Measurements from ENCODE around the gene TMEM208.

TMEM208 gene

GRCh38 chr16:67234180-67234597 lies 7.3 kb downstream of the TMEM208 start:
- in situ Hi-C loops (cut with MboI; ENCODE audit: low sequenced_read_pairs), result no loop called here

GRCh38 chr16:67235816-67236562 lies 9.1 kb downstream of the TMEM208 start:
- in situ Hi-C loops (cut with MboI; ENCODE audit: low sequenced_read_pairs), result no loop called here

- in situ Hi-C loops (cut with MboI; ENCODE audit: low sequenced_read_pairs), result no loop called here
Measured at GRCh38 chr16:67236563-67237395, 9.8 kb downstream of the TMEM208 start.

- in situ Hi-C loops (cut with MboI; ENCODE audit: low sequenced_read_pairs), result no loop called here
Measured at GRCh38 chr16:67237396-67238277, 10.7 kb downstream of the TMEM208 start.

GRCh38 chr16:67238278-67238575 lies 11.3 kb downstream of the TMEM208 start:
- in situ Hi-C loops (cut with MboI; ENCODE audit: low sequenced_read_pairs), result no loop called here

- in situ Hi-C loops (cut with MboI; ENCODE audit: low sequenced_read_pairs), result no loop called here
Measured at GRCh38 chr16:67238806-67239470, 12.0 kb downstream of the TMEM208 start.

GRCh38 chr16:67240506-67240905 lies 13.6 kb downstream of the TMEM208 start:
- in situ Hi-C loops (cut with MboI; ENCODE audit: low sequenced_read_pairs), result no loop called here

GRCh38 chr16:67241008-67241900 lies 14.3 kb downstream of the TMEM208 start:
- in situ Hi-C loops (cut with MboI; ENCODE audit: low sequenced_read_pairs), result no loop called here

GRCh38 chr16:67242138-67242730 lies 15.3 kb downstream of the TMEM208 start:
- in situ Hi-C loops (cut with MboI; ENCODE audit: low sequenced_read_pairs), result no loop called here

GRCh38 chr16:67243481-67243880 lies 16.6 kb downstream of the TMEM208 start:
- in situ Hi-C loops (cut with MboI; ENCODE audit: low sequenced_read_pairs), result no loop called here

- in situ Hi-C loops (cut with MboI; ENCODE audit: low sequenced_read_pairs), result no loop called here
Measured at GRCh38 chr16:67244387-67245185, 17.7 kb downstream of the TMEM208 start.

- in situ Hi-C loops (cut with MboI; ENCODE audit: low sequenced_read_pairs), result no loop called here
Measured at GRCh38 chr16:67245186-67245585, 18.3 kb downstream of the TMEM208 start.

- in situ Hi-C loops (cut with MboI; ENCODE audit: low sequenced_read_pairs), result no loop called here
Measured at GRCh38 chr16:67245674-67246080, 18.7 kb downstream of the TMEM208 start.

- in situ Hi-C loops (cut with MboI; ENCODE audit: low sequenced_read_pairs), result no loop called here
Measured at GRCh38 chr16:67246081-67246755, 19.3 kb downstream of the TMEM208 start.

GRCh38 chr16:67246756-67247191 lies 19.8 kb downstream of the TMEM208 start:
- in situ Hi-C loops (cut with MboI; ENCODE audit: low sequenced_read_pairs), result no loop called here

- in situ Hi-C loops (cut with MboI; ENCODE audit: low sequenced_read_pairs), result no loop called here
Measured at GRCh38 chr16:67247192-67248072, 20.5 kb downstream of the TMEM208 start, which contains the start of gene FHOD1. FHOD1 (minus strand) TSS chr16:67247481; CDS start chr16:67247410, 71 bp downstream.

GRCh38 chr16:67248073-67248400 lies 21.1 kb downstream of the TMEM208 start:
- in situ Hi-C loops (cut with MboI; ENCODE audit: low sequenced_read_pairs), result no loop called here
